NCI-H1436 treated with DMSO at 0.1 percent for 48 hours (cell line): Measurements from ENCODE around the gene ALDH1A2.
"Not testable (repeated sequence)": the region's sequence is repeated elsewhere in the genome, so short reads cannot be mapped to it uniquely, and the experiment has no call there.

ENCODE experiments used
- DNase-seq: peaks from one replicate; lab custom pipeline; 2025; lab: John Stamatoyannopoulos, UW

ALDH1A2 gene

GRCh38 chr15:58066042-58066867 is 744 bp upstream of the ALDH1A2 start:
- DNase-seq: no peak

- no peak for DNase-seq
These were observed 499 bp downstream of the ALDH1A2 start for GRCh38 chr15:58064980-58065444.

- DNase-seq: no peak
These were observed 1.2 kb downstream of the ALDH1A2 start for GRCh38 chr15:58064082-58064979.

- DNase-seq: no peak
These were observed 1.9 kb downstream of the ALDH1A2 start for GRCh38 chr15:58063614-58064013.

- DNase-seq: no peak
These were observed 2.5 kb downstream of the ALDH1A2 start for GRCh38 chr15:58062983-58063382.

GRCh38 chr15:58062175-58062574 is 3.3 kb downstream of the ALDH1A2 start:
- DNase-seq: no peak

GRCh38 chr15:58060575-58060974 is 4.9 kb downstream of the ALDH1A2 start:
- no peak for DNase-seq

GRCh38 chr15:58058729-58059128 is 6.8 kb downstream of the ALDH1A2 start:
- DNase-seq: no peak

GRCh38 chr15:58058073-58058472 is 7.4 kb downstream of the ALDH1A2 start:
- DNase-seq: no peak

- DNase-seq: no peak
These were observed 8.0 kb downstream of the ALDH1A2 start for GRCh38 chr15:58057559-58057958.

GRCh38 chr15:58056015-58056414 is 9.5 kb downstream of the ALDH1A2 start:
- no peak for DNase-seq

GRCh38 chr15:58053315-58054153 is 12.0 kb downstream of the ALDH1A2 start:
- DNase-seq: no peak

GRCh38 chr15:58052334-58052733 is 13.2 kb downstream of the ALDH1A2 start:
- no peak for DNase-seq

GRCh38 chr15:58049520-58050227 is 15.8 kb downstream of the ALDH1A2 start:
- DNase-seq: no peak

GRCh38 chr15:58048261-58048660 is 17.2 kb downstream of the ALDH1A2 start:
- no peak for DNase-seq

- DNase-seq: no peak
These were observed 18.4 kb downstream of the ALDH1A2 start for GRCh38 chr15:58047149-58047548.

GRCh38 chr15:58046467-58046866 is 19.0 kb downstream of the ALDH1A2 start:
- DNase-seq: no peak

- not testable (repeated sequence) for DNase-seq
These were observed 20.1 kb downstream of the ALDH1A2 start for GRCh38 chr15:58045376-58045775.

GRCh38 chr15:58044551-58044950 is 21.0 kb downstream of the ALDH1A2 start:
- DNase-seq: no peak

GRCh38 chr15:58043192-58043903 is 22.2 kb downstream of the ALDH1A2 start:
- no peak for DNase-seq

GRCh38 chr15:58042006-58042405 is 23.5 kb downstream of the ALDH1A2 start:
- DNase-seq: no peak
